ENCODE results near the gene TINAGL1. TPM values are rescaled to one million over a fixed set of nuclear protein-coding genes. Genes with fewer than 3 reads are reported as not detected.
A peak's percentile ranks its signal among the peaks of the same experiment; 100 is the strongest.
"Not testable (repeated sequence)": the region's sequence is repeated elsewhere in the genome, so short reads cannot be mapped to it uniquely, and the experiment has no call there.

Gene TINAGL1
- total RNA-seq, 2 experiments from 2014 or later: not detected

GRCh38 chr1:31580891-31581603, 4.7 kb downstream of the TINAGL1 start:
- CTCF ChIA-PET: interaction anchor here (1.2 kb wide), 1 partner anchor 32 kb away, joined by 3 read pairs; no protein-coding TSS in a partner anchor
- H3K27ac Mint-ChIP-seq: no peak overlapping the region
- no peak overlapping the region for H3K4me3 Mint-ChIP-seq
- no peaks in the 10 kb centered on the region for H3K36me3 Mint-ChIP-seq (ENCODE audit: low read depth)
- H3K27me3 Mint-ChIP-seq (ENCODE audit: low read depth): peaks cover 7% of the 10 kb centered on the region
- H3K4me1 Mint-ChIP-seq (ENCODE audit: low read depth): peaks cover under 1% of the 10 kb centered on the region
- intact Hi-C loops (cut with micrococcal nuclease): no loop called here
- H3K9me3 Mint-ChIP-seq: no peaks in the 10 kb centered on the region
- no peak for DNase-seq

- peaks cover 2% of the 10 kb centered on the region for H3K27me3 Mint-ChIP-seq (ENCODE audit: low read depth)
- intact Hi-C loops (cut with micrococcal nuclease): no loop called here
- no peaks in the 10 kb centered on the region for H3K4me1 Mint-ChIP-seq (ENCODE audit: low read depth)
- no peaks in the 10 kb centered on the region for H3K36me3 Mint-ChIP-seq (ENCODE audit: low read depth)
- H3K27ac Mint-ChIP-seq: no peak overlapping the region
- H3K9me3 Mint-ChIP-seq: no peaks in the 10 kb centered on the region
- CTCF ChIA-PET: no interaction called here
- DNase-seq: no peak
- no peak overlapping the region for H3K4me3 Mint-ChIP-seq
Measured at GRCh38 chr1:31581821-31582810, 5.8 kb downstream of the TINAGL1 start.

- H3K4me3 Mint-ChIP-seq: no peak overlapping the region
- H3K36me3 Mint-ChIP-seq (ENCODE audit: low read depth): no peaks in the 10 kb centered on the region
- peaks cover 8% of the 10 kb centered on the region for H3K27me3 Mint-ChIP-seq (ENCODE audit: low read depth)
- intact Hi-C loops (cut with micrococcal nuclease): no loop called here
- H3K27ac Mint-ChIP-seq: no peak overlapping the region
- H3K9me3 Mint-ChIP-seq: no peaks in the 10 kb centered on the region
- peaks cover 2% of the 10 kb centered on the region for H3K4me1 Mint-ChIP-seq (ENCODE audit: low read depth)
- CTCF ChIA-PET: no interaction called here
- DNase-seq: no peak
Measured at GRCh38 chr1:31583082-31583994, 7.0 kb downstream of the TINAGL1 start.

GRCh38 chr1:31583995-31584868, 7.9 kb downstream of the TINAGL1 start:
- intact Hi-C loops (cut with micrococcal nuclease): no loop called here
- Mint-ChIP-seq H3K27me3 (ENCODE audit: low read depth) (peaks cover 11% of the 10 kb centered on the region), H3K4me1 (ENCODE audit: low read depth) (peaks cover 2% of the 10 kb centered on the region), H3K36me3 (ENCODE audit: low read depth) (no peaks in the 10 kb centered on the region), H3K9me3 (no peaks in the 10 kb centered on the region), H3K27ac (no peak overlapping the region), H3K4me3 (no peak overlapping the region)
- CTCF ChIA-PET: no interaction called here
- DNase-seq: no peak

- no peak overlapping the region for H3K27ac Mint-ChIP-seq
- H3K27me3 Mint-ChIP-seq (ENCODE audit: low read depth): peaks cover 14% of the 10 kb centered on the region
- H3K4me3 Mint-ChIP-seq: no peak overlapping the region
- H3K4me1 Mint-ChIP-seq (ENCODE audit: low read depth): peaks cover 2% of the 10 kb centered on the region
- no peaks in the 10 kb centered on the region for H3K9me3 Mint-ChIP-seq
- DNase-seq: no peak
- CTCF ChIA-PET: no interaction called here
- intact Hi-C loops (cut with micrococcal nuclease): no loop called here
- no peaks in the 10 kb centered on the region for H3K36me3 Mint-ChIP-seq (ENCODE audit: low read depth)
Measured at GRCh38 chr1:31584869-31585735, 8.8 kb downstream of the TINAGL1 start.

- Mint-ChIP-seq H3K27ac (no peak overlapping the region), H3K4me1 (ENCODE audit: low read depth) (peaks cover 2% of the 10 kb centered on the region), H3K4me3 (no peak overlapping the region), H3K27me3 (ENCODE audit: low read depth) (peaks cover 14% of the 10 kb centered on the region), H3K9me3 (no peaks in the 10 kb centered on the region), H3K36me3 (ENCODE audit: low read depth) (no peaks in the 10 kb centered on the region)
- CTCF ChIA-PET: no interaction called here
- intact Hi-C loops (cut with micrococcal nuclease): no loop called here
- DNase-seq: no peak
Measured at GRCh38 chr1:31585736-31586365, 9.5 kb downstream of the TINAGL1 start.

- Mint-ChIP-seq H3K4me1 (ENCODE audit: low read depth) (peaks cover 2% of the 10 kb centered on the region), H3K36me3 (ENCODE audit: low read depth) (no peaks in the 10 kb centered on the region), H3K27ac (no peak overlapping the region), H3K4me3 (no peak overlapping the region), H3K27me3 (ENCODE audit: low read depth) (peaks cover 14% of the 10 kb centered on the region), H3K9me3 (no peaks in the 10 kb centered on the region)
- DNase-seq: no peak
- intact Hi-C loops (cut with micrococcal nuclease): no loop called here
- CTCF ChIA-PET: interaction anchor here (1.6 kb wide), 1 partner anchor 119 kb away, joined by 3 read pairs; no protein-coding TSS in a partner anchor
Measured at GRCh38 chr1:31586376-31587327, 10.3 kb downstream of the TINAGL1 start.

- H3K9me3 Mint-ChIP-seq; H3K4me1 Mint-ChIP-seq (ENCODE audit: low read depth); DNase-seq; H3K4me3 Mint-ChIP-seq; H3K27ac Mint-ChIP-seq; H3K36me3 Mint-ChIP-seq (ENCODE audit: low read depth); intact Hi-C loops (cut with micrococcal nuclease): not testable (repeated sequence)
- peaks cover 14% of the 10 kb centered on the region for H3K27me3 Mint-ChIP-seq (ENCODE audit: low read depth)
- CTCF ChIA-PET: interaction anchor here (1.6 kb wide), 1 partner anchor 118 kb away, joined by 3 read pairs; no protein-coding TSS in a partner anchor
Measured at GRCh38 chr1:31587328-31587699, 11.0 kb downstream of the TINAGL1 start.

- Mint-ChIP-seq H3K4me3 (no peak overlapping the region), H3K4me1 (ENCODE audit: low read depth) (peaks cover 2% of the 10 kb centered on the region), H3K9me3 (no peaks in the 10 kb centered on the region), H3K27ac (no peak overlapping the region), H3K27me3 (ENCODE audit: low read depth) (peaks cover 14% of the 10 kb centered on the region), H3K36me3 (ENCODE audit: low read depth) (no peaks in the 10 kb centered on the region)
- intact Hi-C loops (cut with micrococcal nuclease): no loop called here
- CTCF ChIA-PET: interaction anchor here (1.6 kb wide), 1 partner anchor 117 kb away, joined by 3 read pairs; no protein-coding TSS in a partner anchor
- DNase-seq: peak; percentile 67
Measured at GRCh38 chr1:31587720-31588423, 11.6 kb downstream of the TINAGL1 start.
